Heart left ventricle (tissue), 13 donors: Measurements from ENCODE around the gene KCNG2.

Experiments
- CTCF ChIP-seq, 12 donors: fragments of 200-600 bp; sonication (generic) in 4 of 12; IDR thresholded peaks; one replicate each; pipeline versions ENCODE4 v1.5.0 to v1.8.0; 2018 to 2022; ENCODE audit warnings: antibody characterized with exemption in 12 of 12, mild to moderate bottlenecking in 5 of 12
- POLR2A ChIP-seq, 2 donors: fragments of 450-650 bp; IDR thresholded peaks; one replicate each; pipeline ENCODE4 v1.6.1; 2017; ENCODE audit warnings: antibody characterized with exemption in 2 of 2, mild to moderate bottlenecking in 2 of 2, moderate library complexity in 2 of 2
- donor health status: ischemic (EF 13 %, LVEDD 7.1; RV severe dilation, severe dysfunction).
- donor health status: DM: no; HTN: yes; CAD: no.
- donor health status: DM: no; HTN: no; CAD: no.
- donor health status: ischemic (EF 25% LVEDD 6.9; RV normal size, moderate dysfunction).
- donor health status: ischemic (EF 25% LVEDD 5.7; RV mildly dilated, moderate dysfunction).
- donor health status: ischemic (EF 35%, LVEDD 5.7; RV mildly dilated, moderate dysfunction).
- donor health status: nonischemic (EF 11% LVEDD 7.7; RV severe dilation, severe dysfunction).
- donor health status: DM: yes; HTN: yes; CAD: no.
- donor health status: PGD.
- donor health status: ischemic (EF 29% LVEDD 5.4; RV normal size, mild dysfunction).
- donor health status: nonischemic (EF 23%, LVEDD 6.1; RV moderate dilation, normal function).

DNA sequence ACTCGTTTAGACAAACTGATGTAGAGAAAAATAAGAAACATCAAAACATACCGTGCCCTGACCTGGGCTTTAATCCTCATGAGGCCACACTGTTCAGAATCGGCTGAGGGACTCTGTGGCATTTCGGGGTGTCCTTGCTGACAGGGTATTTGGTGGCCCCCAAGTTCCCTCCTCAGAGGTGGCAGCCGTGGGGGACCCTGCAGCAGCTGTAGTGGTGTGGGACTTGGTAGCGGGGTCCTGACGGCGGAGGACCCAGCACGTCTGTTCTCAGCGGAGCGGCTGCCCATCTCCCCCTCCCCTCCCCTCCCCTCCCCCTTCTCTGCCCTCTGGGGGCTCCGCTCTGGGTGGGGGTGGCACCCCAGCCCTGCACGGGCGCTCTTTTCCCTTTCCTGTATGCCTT is 18.4 kb downstream of the KCNG2 start:
- TF ChIP-seq POLR2A (IDR thresholded peaks at IDR 0.05) (no peak), CTCF (IDR thresholded peaks at IDR 0.05) (no peak)
